RWPE2 (cell line): Measurements from ENCODE around the gene CYP4Z1.
A peak's percentile ranks its signal among the peaks of the same experiment; 100 is the strongest.

Source experiments
- ATAC-seq: fragments of 200-7000 bp; cut with Tn5 transposase; 3 replicates; pipeline ENCODE4 v1.9.1; 2021; ENCODE audit warnings: low read depth
- DNase-seq: peaks from one replicate; pipeline ENCODE4 v3.0.0-alpha.2; 2020; ENCODE audit warnings: low spot score
- H3K27ac ChIP-seq: fragments of 450-650 bp; 2 replicates; pipeline ENCODE4 v1.5.1; 2017; ENCODE audit warnings: mild to moderate bottlenecking; ENCODE audit not compliant: poor library complexity, severe bottlenecking
- H3K27me3 ChIP-seq: fragments of 250-450 bp; sonication (Bioruptor Pico); 2 replicates; pipeline ENCODE4 v1.5.1; 2021; ENCODE audit warnings: mild to moderate bottlenecking, moderate library complexity; ENCODE audit not compliant: insufficient read depth, poor library complexity, severe bottlenecking
- H3K36me3 ChIP-seq: fragments of 250-450 bp; sonication (Bioruptor Pico); 2 replicates; pipeline ENCODE4 v1.5.1; 2020; ENCODE audit warnings: low read depth, mild to moderate bottlenecking, moderate library complexity
- H3K4me1 ChIP-seq: fragments of 250-450 bp; sonication (Bioruptor Pico); 2 replicates; pipeline ENCODE4 v1.5.1; 2021; ENCODE audit warnings: mild to moderate bottlenecking, moderate library complexity; ENCODE audit not compliant: insufficient read depth, poor library complexity, severe bottlenecking
- H3K4me3 ChIP-seq: fragments of 250-450 bp; sonication (Bioruptor Pico); 2 replicates; pipeline ENCODE4 v1.5.1; 2021; ENCODE audit warnings: mild to moderate bottlenecking, moderate library complexity; ENCODE audit not compliant: severe bottlenecking
- H3K9me3 ChIP-seq: fragments of 250-450 bp; sonication (Bioruptor Pico); 2 replicates; pipeline ENCODE4 v1.5.1; 2021; ENCODE audit warnings: mild to moderate bottlenecking, moderate library complexity; ENCODE audit not compliant: severe bottlenecking
- CTCF ChIP-seq: fragments of 450-650 bp; IDR thresholded peaks from one replicate; pipeline ENCODE4 v1.5.1; 2017; ENCODE audit warnings: mild to moderate bottlenecking, moderate library complexity; ENCODE audit not compliant: poor library complexity, severe bottlenecking

CYP4Z1 gene

GRCh38 chr1:47067097-47067594 is at the start of gene CYP4Z1:
CYP4Z1 (plus strand) TSS chr1:47067231; CDS start chr1:47067491, 260 bp downstream.
- H3K9me3 ChIP-seq, result no peaks in the 10 kb centered on the region
- H3K4me1 ChIP-seq, result no peaks in the 10 kb centered on the region
- no peak for TF ChIP-seq CTCF
- H3K36me3 ChIP-seq, result no peaks in the 10 kb centered on the region
- H3K4me3 ChIP-seq, result no peak within 1 kb of the TSS
- no peaks in the 10 kb centered on the region for H3K27me3 ChIP-seq
- DNase-seq (no peak), ATAC-seq (no peak)
- H3K27ac ChIP-seq, result no peak within 1 kb of the TSS

- no peaks in the 10 kb centered on the region for H3K36me3 ChIP-seq
These were observed 46.0 kb upstream of the CYP4Z1 start for GRCh38 chr1:47021070-47021469.

GRCh38 chr1:47023268-47024140 is 43.5 kb upstream of the CYP4Z1 start, which contains the start of gene CYP4X1:
CYP4X1 (plus strand) TSS chr1:47023669; CDS start chr1:47023818, 149 bp downstream.
- no peaks in the 10 kb centered on the region for H3K27me3 ChIP-seq
- ATAC-seq (peak; percentile 86), DNase-seq (no peak)
- H3K4me1 ChIP-seq, result no peaks in the 10 kb centered on the region
- no peak for TF ChIP-seq CTCF
- H3K9me3 ChIP-seq, result no peaks in the 10 kb centered on the region
- peak within 1 kb of the TSS; percentile 25 for H3K4me3 ChIP-seq
- no peak within 1 kb of the TSS for H3K27ac ChIP-seq
- H3K36me3 ChIP-seq, result no peaks in the 10 kb centered on the region

More at GRCh38 chr1:47021070-47021469, 46.0 kb upstream of the CYP4Z1 start:
- TF ChIP-seq CTCF, result no peak
- Histone ChIP-seq H3K9me3 (no peaks in the 10 kb centered on the region), H3K27me3 (no peaks in the 10 kb centered on the region), H3K4me1 (no peaks in the 10 kb centered on the region), H3K4me3 (no peak overlapping the region), H3K27ac (no peak overlapping the region)
- ATAC-seq (no peak), DNase-seq (no peak)

GRCh38 chr1:47024141-47024801 is 42.8 kb upstream of the CYP4Z1 start:
- H3K4me3 ChIP-seq, result peak overlapping the region; percentile 25
- H3K27me3 ChIP-seq, result no peaks in the 10 kb centered on the region
- H3K27ac ChIP-seq, result no peak overlapping the region
- no peaks in the 10 kb centered on the region for H3K4me1 ChIP-seq
- H3K9me3 ChIP-seq, result no peaks in the 10 kb centered on the region
- TF ChIP-seq CTCF, result no peak
- no peak for DNase-seq
- H3K36me3 ChIP-seq, result no peaks in the 10 kb centered on the region
- ATAC-seq, result no peak
